Glomerular visceral epithelial cell (primary cell): ENCODE data around the gene LLPH.
A peak's percentile ranks its signal among the peaks of the same experiment; 100 is the strongest.

Experiments
- DNase-seq: peaks from one replicate; pipeline ENCODE4 v3.0.0-alpha.2; 2016; ENCODE audit errors: extremely low spot score

The LLPH gene

GRCh38 chr12:66090157-66090556 is 40.4 kb downstream of the LLPH start:
- DNase-seq, result no peak

GRCh38 chr12:66087365-66087943 is 43.1 kb downstream of the LLPH start:
- peak; percentile 74 for DNase-seq

GRCh38 chr12:66085998-66086397 is 44.6 kb downstream of the LLPH start:
- no peak for DNase-seq

- DNase-seq, result no peak
Observed at GRCh38 chr12:66085213-66085612, 45.3 kb downstream of the LLPH start.

- DNase-seq, result no peak
Observed at GRCh38 chr12:66083766-66084165, 46.8 kb downstream of the LLPH start.

GRCh38 chr12:66082744-66083143 is 47.8 kb downstream of the LLPH start:
- DNase-seq, result no peak

GRCh38 chr12:66080791-66081190 is 49.8 kb downstream of the LLPH start:
- no peak for DNase-seq

GRCh38 chr12:66077542-66077941 is 53.0 kb downstream of the LLPH start:
- DNase-seq, result no peak

GRCh38 chr12:66074561-66074960 is 56.0 kb downstream of the LLPH start:
- DNase-seq, result no peak

GRCh38 chr12:66072566-66072965 is 58.0 kb downstream of the LLPH start:
- DNase-seq, result no peak

GRCh38 chr12:66072135-66072534 is 58.4 kb downstream of the LLPH start:
- no peak for DNase-seq

- no peak for DNase-seq
Observed at GRCh38 chr12:66071549-66071948, 59.0 kb downstream of the LLPH start.

GRCh38 chr12:66070378-66071120 is 60.0 kb downstream of the LLPH start:
- no peak for DNase-seq

GRCh38 chr12:66066929-66067523 is 63.5 kb downstream of the LLPH start:
- no peak for DNase-seq
